SIG-M5 treated with dmso at 0.1 percent for 504 hours (cell line): Measurements from ENCODE around the gene SIK1.
"Not testable (repeated sequence)": the region's sequence is repeated elsewhere in the genome, so short reads cannot be mapped to it uniquely, and the experiment has no call there.

ENCODE experiments used
- DNase-seq: peaks from one replicate; lab custom pipeline; 2025; ENCODE audit not compliant: unreplicated experiment; lab: John Stamatoyannopoulos, UW

SIK1 gene

GRCh38 chr21:43440835-43441727, 14.2 kb upstream of the SIK1 start:
- not testable (repeated sequence) for DNase-seq

GRCh38 chr21:43439316-43440075, 12.6 kb upstream of the SIK1 start:
- not testable (repeated sequence) for DNase-seq

GRCh38 chr21:43436272-43436671, 9.3 kb upstream of the SIK1 start:
- not testable (repeated sequence) for DNase-seq

GRCh38 chr21:43433340-43434136, 6.6 kb upstream of the SIK1 start:
- not testable (repeated sequence) for DNase-seq

GRCh38 chr21:43430830-43431416, 4.0 kb upstream of the SIK1 start:
- not testable (repeated sequence) for DNase-seq

- DNase-seq, result not testable (repeated sequence)
These were observed 2.0 kb upstream of the SIK1 start for GRCh38 chr21:43428964-43429363.

- not testable (repeated sequence) for DNase-seq
These were observed 270 bp upstream of the SIK1 start for GRCh38 chr21:43427242-43427559.

GRCh38 chr21:43426004-43426403, 927 bp downstream of the SIK1 start:
- not testable (repeated sequence) for DNase-seq

GRCh38 chr21:43419475-43419874, 7.5 kb downstream of the SIK1 start:
- DNase-seq, result not testable (repeated sequence)

GRCh38 chr21:43414576-43414975, 12.4 kb downstream of the SIK1 start:
- not testable (repeated sequence) for DNase-seq

- not testable (repeated sequence) for DNase-seq
These were observed 14.7 kb downstream of the SIK1 start for GRCh38 chr21:43412020-43412788.

GRCh38 chr21:43410456-43411068, 16.4 kb downstream of the SIK1 start:
- not testable (repeated sequence) for DNase-seq

GRCh38 chr21:43407139-43407538, 19.8 kb downstream of the SIK1 start:
- DNase-seq, result not testable (repeated sequence)

GRCh38 chr21:43404450-43404849, 22.5 kb downstream of the SIK1 start:
- DNase-seq, result not testable (repeated sequence)

- not testable (repeated sequence) for DNase-seq
These were observed 23.1 kb downstream of the SIK1 start for GRCh38 chr21:43403651-43404430.

GRCh38 chr21:43401125-43401524, 25.8 kb downstream of the SIK1 start:
- not testable (repeated sequence) for DNase-seq

- not testable (repeated sequence) for DNase-seq
These were observed 27.3 kb downstream of the SIK1 start for GRCh38 chr21:43399595-43400015.

GRCh38 chr21:43399136-43399535, 27.8 kb downstream of the SIK1 start:
- DNase-seq, result not testable (repeated sequence)

GRCh38 chr21:43398533-43398932, 28.4 kb downstream of the SIK1 start:
- DNase-seq, result not testable (repeated sequence)
